Lower leg skin (tissue), 3 donors: ENCODE data around the gene C11orf86.

ENCODE experiments used
- POLR2A ChIP-seq, 2 donors: fragments of 450-650 bp; IDR thresholded peaks; one replicate each; pipeline ENCODE4 v1.6.1; 2016 to 2017; ENCODE audit warnings: antibody characterized with exemption in 2 of 2, mild to moderate bottlenecking in 1 of 2, moderate library complexity in 1 of 2
- TF ChIP-seq, protein P1 (sequence below), 3 donors: fragments of 450-650 bp; IDR thresholded peaks; one replicate each; pipeline ENCODE4 v1.5.1; 2016; ENCODE audit warnings: antibody characterized with exemption in 3 of 3, mild to moderate bottlenecking in 3 of 3, moderate library complexity in 2 of 3

DNA sequence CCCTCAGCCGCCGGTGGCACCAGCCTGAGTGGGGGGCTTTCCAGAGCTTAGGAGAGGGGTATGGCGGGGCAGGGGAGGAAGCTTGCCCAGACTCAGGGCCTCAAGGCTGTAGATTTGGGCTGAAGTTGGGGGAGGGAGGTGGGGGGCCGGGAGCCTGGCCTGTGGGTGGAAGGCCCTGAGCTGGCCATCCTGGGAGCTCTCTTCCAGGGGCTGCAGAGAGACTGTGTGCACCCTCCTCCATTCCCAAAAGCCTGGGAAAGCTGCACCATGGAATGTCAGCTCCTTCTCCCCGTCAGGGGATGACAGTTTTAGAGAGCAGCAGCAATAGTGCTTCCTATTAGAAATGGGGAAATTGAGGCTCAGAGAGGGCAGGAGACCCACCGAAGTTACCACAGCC, 48.9 kb downstream of the C11orf86 start:
- TF ChIP-seq, protein P1, sequence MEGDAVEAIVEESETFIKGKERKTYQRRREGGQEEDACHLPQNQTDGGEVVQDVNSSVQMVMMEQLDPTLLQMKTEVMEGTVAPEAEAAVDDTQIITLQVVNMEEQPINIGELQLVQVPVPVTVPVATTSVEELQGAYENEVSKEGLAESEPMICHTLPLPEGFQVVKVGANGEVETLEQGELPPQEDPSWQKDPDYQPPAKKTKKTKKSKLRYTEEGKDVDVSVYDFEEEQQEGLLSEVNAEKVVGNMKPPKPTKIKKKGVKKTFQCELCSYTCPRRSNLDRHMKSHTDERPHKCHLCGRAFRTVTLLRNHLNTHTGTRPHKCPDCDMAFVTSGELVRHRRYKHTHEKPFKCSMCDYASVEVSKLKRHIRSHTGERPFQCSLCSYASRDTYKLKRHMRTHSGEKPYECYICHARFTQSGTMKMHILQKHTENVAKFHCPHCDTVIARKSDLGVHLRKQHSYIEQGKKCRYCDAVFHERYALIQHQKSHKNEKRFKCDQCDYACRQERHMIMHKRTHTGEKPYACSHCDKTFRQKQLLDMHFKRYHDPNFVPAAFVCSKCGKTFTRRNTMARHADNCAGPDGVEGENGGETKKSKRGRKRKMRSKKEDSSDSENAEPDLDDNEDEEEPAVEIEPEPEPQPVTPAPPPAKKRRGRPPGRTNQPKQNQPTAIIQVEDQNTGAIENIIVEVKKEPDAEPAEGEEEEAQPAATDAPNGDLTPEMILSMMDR (IDR thresholded peaks at IDR 0.05) = no peak
- no peak for TF ChIP-seq POLR2A (IDR thresholded peaks at IDR 0.05)
